OCI-LY1 (cell line): ENCODE data around the gene SLC30A4.

Experiments
- EZH2 ChIP-seq: fragments of 200-600 bp; sonication (generic), shearing (Covaris generic); IDR thresholded peaks from 2 replicates; pipeline ENCODE4 v1.8.0; 2017; ENCODE audit warnings: borderline replicate concordance, mixed run types, mild to moderate bottlenecking, antibody characterized with exemption, low read length, moderate library complexity, mixed read lengths
- TF ChIP-seq, protein P1 (sequence below): fragments of 200-600 bp; sonication (generic), shearing (Covaris generic); IDR thresholded peaks from 2 replicates; pipeline ENCODE4 v1.5.1; 2017; ENCODE audit warnings: mild to moderate bottlenecking, antibody characterized with exemption, low read length, moderate library complexity, mixed read lengths

DNA sequence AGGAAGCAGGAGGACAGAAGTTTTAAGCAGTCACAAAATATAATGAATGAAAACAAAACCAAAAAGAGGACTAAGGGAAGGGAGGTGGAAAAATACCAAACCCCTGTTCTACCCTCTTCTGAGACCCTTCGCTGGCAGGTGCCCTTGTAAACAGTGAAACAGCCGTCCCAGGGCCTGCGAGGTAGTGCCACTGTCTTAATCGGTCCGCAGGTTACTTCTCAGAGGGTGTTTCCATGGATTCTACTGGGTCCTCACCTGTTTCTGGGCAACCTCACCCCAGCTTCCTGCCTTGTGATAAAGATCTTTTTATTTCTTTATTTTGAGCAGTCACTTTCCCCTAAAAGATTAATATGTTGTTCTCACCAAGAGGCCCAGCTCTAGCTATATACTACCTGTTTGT lies 65.3 kb downstream of the SLC30A4 start:
- TF ChIP-seq, protein P1, sequence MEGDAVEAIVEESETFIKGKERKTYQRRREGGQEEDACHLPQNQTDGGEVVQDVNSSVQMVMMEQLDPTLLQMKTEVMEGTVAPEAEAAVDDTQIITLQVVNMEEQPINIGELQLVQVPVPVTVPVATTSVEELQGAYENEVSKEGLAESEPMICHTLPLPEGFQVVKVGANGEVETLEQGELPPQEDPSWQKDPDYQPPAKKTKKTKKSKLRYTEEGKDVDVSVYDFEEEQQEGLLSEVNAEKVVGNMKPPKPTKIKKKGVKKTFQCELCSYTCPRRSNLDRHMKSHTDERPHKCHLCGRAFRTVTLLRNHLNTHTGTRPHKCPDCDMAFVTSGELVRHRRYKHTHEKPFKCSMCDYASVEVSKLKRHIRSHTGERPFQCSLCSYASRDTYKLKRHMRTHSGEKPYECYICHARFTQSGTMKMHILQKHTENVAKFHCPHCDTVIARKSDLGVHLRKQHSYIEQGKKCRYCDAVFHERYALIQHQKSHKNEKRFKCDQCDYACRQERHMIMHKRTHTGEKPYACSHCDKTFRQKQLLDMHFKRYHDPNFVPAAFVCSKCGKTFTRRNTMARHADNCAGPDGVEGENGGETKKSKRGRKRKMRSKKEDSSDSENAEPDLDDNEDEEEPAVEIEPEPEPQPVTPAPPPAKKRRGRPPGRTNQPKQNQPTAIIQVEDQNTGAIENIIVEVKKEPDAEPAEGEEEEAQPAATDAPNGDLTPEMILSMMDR = no peak
- TF ChIP-seq EZH2 = no peak
